ENCODE data around the gene BIRC6. TPM values are rescaled to one million over a fixed set of nuclear protein-coding genes. Genes with fewer than 3 reads are reported as not detected.
"Not testable (repeated sequence)": the region's sequence is repeated elsewhere in the genome, so short reads cannot be mapped to it uniquely, and the experiment has no call there.

Gene BIRC6
- polyA plus RNA-seq, 2 donors = 10.8 to 16.2 TPM

DNA sequence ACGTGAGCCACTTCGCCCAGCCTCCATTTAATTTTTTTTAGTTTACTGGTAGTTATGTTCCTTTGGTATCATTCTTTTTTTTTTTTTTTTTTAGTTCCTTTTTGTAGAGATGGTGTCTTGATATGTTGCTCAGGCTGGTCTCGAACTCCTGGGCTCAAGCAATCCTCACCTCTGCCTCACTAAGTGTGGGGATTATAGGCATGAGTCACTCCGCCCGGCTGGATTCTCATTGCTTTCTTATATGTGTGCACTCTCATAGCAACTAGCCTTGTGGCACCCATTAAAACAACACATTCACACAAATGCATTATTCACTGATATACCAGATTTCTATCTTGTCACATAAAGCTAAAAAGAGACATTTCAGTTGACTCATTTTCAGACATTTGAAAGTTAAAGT is 275.3 kb downstream of the BIRC6 start:
- H3K36me3 ChIP-seq (ENCODE audit: control insufficient read depth in 2 of 2, insufficient read depth in 2 of 2, low read length in 1 of 2) = peaks cover 0 to 5% of the 10 kb centered on the region in 2 donors
- no peak overlapping the region for H3K4me3 ChIP-seq (ENCODE audit: low read depth in 1 of 2, low read length in 2 of 2)
- no peaks in the 10 kb centered on the region for H3K27me3 ChIP-seq (ENCODE audit: control insufficient read depth in 1 of 2, insufficient read depth in 2 of 2, low read length in 2 of 2)
- no peak overlapping the region for H3K27ac ChIP-seq (ENCODE audit: low read depth in 2 of 2, low read length in 1 of 2)
- no peaks in the 10 kb centered on the region for H3K4me1 ChIP-seq (ENCODE audit: control insufficient read depth in 2 of 2, insufficient read depth in 2 of 2, low read length in 1 of 2)
- 80 to 83% methylated on average over 5 of the region's 5 CpGs for WGBS, 2 donors
- no peaks in the 10 kb centered on the region for H3K9me3 ChIP-seq (ENCODE audit: control insufficient read depth in 2 of 2, insufficient read depth in 1 of 2, low read depth in 1 of 2, low read length in 1 of 2)

DNA sequence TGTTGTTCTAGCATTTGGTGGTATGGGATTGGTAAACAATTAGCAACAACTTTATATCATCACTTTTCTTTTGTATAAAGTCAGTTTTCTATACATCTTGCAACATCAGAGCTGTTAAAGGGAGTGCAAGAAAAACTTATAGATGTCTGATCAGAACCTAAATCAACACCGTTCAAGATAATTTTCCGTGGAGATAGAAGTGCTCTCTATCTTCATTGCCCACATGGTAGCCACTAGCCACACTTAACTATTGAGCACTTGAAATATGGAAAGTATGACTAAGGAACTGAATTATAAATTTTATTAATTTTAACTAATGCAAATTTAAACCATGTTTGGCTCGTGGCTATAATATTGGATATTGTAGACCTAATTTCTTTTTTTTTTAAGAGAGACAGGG is 276.2 kb downstream of the BIRC6 start:
- Histone ChIP-seq H3K4me3 (ENCODE audit: low read depth in 1 of 2, low read length in 2 of 2) (no peak overlapping the region), H3K36me3 (ENCODE audit: control insufficient read depth in 2 of 2, insufficient read depth in 2 of 2, low read length in 1 of 2) (peaks cover 0 to 5% of the 10 kb centered on the region in 2 donors), H3K27ac (ENCODE audit: low read depth in 2 of 2, low read length in 1 of 2) (no peak overlapping the region), H3K4me1 (ENCODE audit: control insufficient read depth in 2 of 2, insufficient read depth in 2 of 2, low read length in 1 of 2) (no peaks in the 10 kb centered on the region), H3K9me3 (ENCODE audit: control insufficient read depth in 2 of 2, insufficient read depth in 1 of 2, low read depth in 1 of 2, low read length in 1 of 2) (no peaks in the 10 kb centered on the region), H3K27me3 (ENCODE audit: control insufficient read depth in 1 of 2, insufficient read depth in 2 of 2, low read length in 2 of 2) (no peaks in the 10 kb centered on the region)
- 83 to 90% methylated on average over 3 of the region's 3 CpGs for WGBS, 2 donors

DNA sequence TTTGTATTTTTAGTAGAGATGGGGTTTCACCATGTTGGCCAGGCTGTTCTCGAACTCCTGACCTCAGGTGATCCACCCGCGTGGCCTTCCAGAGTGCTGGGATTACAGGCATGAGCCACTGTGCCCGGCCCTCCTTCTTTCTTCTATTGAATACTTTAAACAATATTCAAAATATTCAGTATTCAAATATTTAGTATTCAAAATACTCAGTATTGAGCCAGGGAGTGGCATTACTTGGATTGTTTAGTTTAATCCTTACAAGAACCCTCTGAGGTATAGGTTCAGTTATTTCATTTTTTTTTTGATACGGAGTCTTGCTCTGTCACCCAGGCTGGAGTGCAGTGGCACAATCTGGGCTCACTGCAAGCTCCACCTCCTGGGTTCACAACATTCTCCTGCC is 281.7 kb downstream of the BIRC6 start:
- H3K4me3 ChIP-seq (ENCODE audit: low read depth in 1 of 2, low read length in 2 of 2); H3K9me3 ChIP-seq (ENCODE audit: control insufficient read depth in 2 of 2, insufficient read depth in 1 of 2, low read depth in 1 of 2, low read length in 1 of 2); H3K4me1 ChIP-seq (ENCODE audit: control insufficient read depth in 2 of 2, insufficient read depth in 2 of 2, low read length in 1 of 2); H3K27me3 ChIP-seq (ENCODE audit: control insufficient read depth in 1 of 2, insufficient read depth in 2 of 2, low read length in 2 of 2); H3K27ac ChIP-seq (ENCODE audit: low read depth in 2 of 2, low read length in 1 of 2); H3K36me3 ChIP-seq (ENCODE audit: control insufficient read depth in 2 of 2, insufficient read depth in 2 of 2, low read length in 1 of 2): not testable (repeated sequence)
- WGBS, 2 donors = 94 to 95% methylated on average over 5 of the region's 5 CpGs

DNA sequence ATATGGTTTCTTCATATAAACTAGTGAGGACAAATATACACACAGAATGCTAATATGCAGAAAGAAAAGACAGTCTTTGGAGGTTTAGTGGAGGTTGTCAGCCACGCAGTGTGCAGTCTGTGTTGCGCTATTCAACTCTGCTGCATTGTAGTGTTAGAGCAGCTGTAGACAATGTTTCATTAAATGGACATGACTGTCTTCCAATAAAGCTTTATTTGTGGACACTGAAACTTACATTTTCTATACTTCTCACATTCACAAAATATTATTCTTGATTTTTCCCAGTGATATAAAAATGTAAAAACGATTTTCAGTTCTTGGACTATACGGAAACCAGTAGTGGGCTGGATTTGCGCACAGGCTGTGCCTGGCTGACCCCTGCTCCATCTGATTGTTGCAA is 284.4 kb downstream of the BIRC6 start:
- Histone ChIP-seq H3K9me3 (ENCODE audit: control insufficient read depth in 2 of 2, insufficient read depth in 1 of 2, low read depth in 1 of 2, low read length in 1 of 2) (no peaks in the 10 kb centered on the region), H3K27ac (ENCODE audit: low read depth in 2 of 2, low read length in 1 of 2) (no peak overlapping the region), H3K4me1 (ENCODE audit: control insufficient read depth in 2 of 2, insufficient read depth in 2 of 2, low read length in 1 of 2) (no peaks in the 10 kb centered on the region), H3K4me3 (ENCODE audit: low read depth in 1 of 2, low read length in 2 of 2) (no peak overlapping the region), H3K27me3 (ENCODE audit: control insufficient read depth in 1 of 2, insufficient read depth in 2 of 2, low read length in 2 of 2) (no peaks in the 10 kb centered on the region), H3K36me3 (ENCODE audit: control insufficient read depth in 2 of 2, insufficient read depth in 2 of 2, low read length in 1 of 2) (peaks cover 0 to 2% of the 10 kb centered on the region in 2 donors)
- WGBS, 2 donors = 95 to 97% methylated on average over 5 of the region's 5 CpGs

DNA sequence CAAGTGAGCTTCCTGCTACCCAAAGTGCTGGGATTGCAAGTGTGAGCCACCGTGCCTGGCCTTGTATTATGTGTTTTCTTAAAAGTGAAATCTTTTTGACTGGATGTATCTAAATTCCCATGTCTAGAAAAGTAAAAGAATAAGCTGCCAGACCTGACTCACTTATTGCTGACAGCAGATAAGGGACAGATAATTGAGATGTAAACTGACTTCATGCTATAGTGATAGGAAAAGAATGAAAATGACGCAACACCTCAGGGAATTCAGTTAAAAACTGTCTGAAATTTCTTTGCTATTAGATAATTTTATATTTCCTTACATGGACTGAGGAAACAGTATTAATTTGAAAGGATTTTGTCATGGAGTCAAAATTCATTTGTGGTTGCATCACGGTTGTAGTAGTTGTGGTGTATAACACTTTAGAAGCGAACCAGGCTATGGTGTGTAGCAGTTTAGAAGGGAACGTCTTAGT is 290.4 kb downstream of the BIRC6 start:
- Histone ChIP-seq H3K27me3 (ENCODE audit: control insufficient read depth in 1 of 2, insufficient read depth in 2 of 2, low read length in 2 of 2) (no peaks in the 10 kb centered on the region), H3K4me1 (ENCODE audit: control insufficient read depth in 2 of 2, insufficient read depth in 2 of 2, low read length in 1 of 2) (no peaks in the 10 kb centered on the region), H3K27ac (ENCODE audit: low read depth in 2 of 2, low read length in 1 of 2) (no peak overlapping the region), H3K9me3 (ENCODE audit: control insufficient read depth in 2 of 2, insufficient read depth in 1 of 2, low read depth in 1 of 2, low read length in 1 of 2) (no peaks in the 10 kb centered on the region), H3K36me3 (ENCODE audit: control insufficient read depth in 2 of 2, insufficient read depth in 2 of 2, low read length in 1 of 2) (no peaks in the 10 kb centered on the region), H3K4me3 (ENCODE audit: low read depth in 1 of 2, low read length in 2 of 2) (no peak overlapping the region)
- WGBS, 2 donors = 84 to 87% methylated on average over 5 of the region's 5 CpGs

DNA sequence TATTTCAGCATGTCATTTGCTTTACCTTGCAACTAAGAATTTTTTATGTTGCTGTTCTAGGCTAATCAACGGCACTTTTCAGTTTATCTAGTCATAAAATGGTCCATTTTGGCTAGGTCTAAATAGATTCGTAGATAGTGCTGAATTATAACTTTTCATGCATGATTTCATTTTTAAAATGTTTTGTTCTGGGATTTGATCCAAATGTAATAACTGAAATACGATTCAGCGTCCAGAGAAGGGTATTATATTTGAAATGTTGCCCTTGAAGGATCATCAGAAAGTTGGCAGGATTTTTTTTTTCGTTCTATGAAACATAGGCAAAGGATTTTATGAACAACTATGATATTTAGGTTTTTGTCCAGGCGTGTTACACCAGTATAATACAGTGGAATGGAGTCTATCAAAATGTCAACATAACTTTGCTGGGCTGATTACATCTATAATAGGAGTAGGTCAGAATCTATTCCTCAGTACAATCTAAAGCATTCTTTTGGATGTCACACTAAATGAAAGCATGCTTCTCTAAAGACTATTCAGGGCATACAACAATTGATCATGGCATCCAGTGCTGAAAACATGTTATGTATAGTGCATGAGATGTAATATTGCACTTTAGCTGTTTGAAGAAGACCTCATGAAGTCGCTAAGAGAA is 295.9 kb downstream of the BIRC6 start:
- H3K36me3 ChIP-seq (ENCODE audit: control insufficient read depth in 2 of 2, insufficient read depth in 2 of 2, low read length in 1 of 2) = no peaks in the 10 kb centered on the region
- no peak overlapping the region for H3K4me3 ChIP-seq (ENCODE audit: low read depth in 1 of 2, low read length in 2 of 2)
- WGBS, 2 donors = 35 to 54% methylated on average over 7 of the region's 7 CpGs
- no peak overlapping the region for H3K27ac ChIP-seq (ENCODE audit: low read depth in 2 of 2, low read length in 1 of 2)
- H3K4me1 ChIP-seq (ENCODE audit: control insufficient read depth in 2 of 2, insufficient read depth in 2 of 2, low read length in 1 of 2) = no peaks in the 10 kb centered on the region
- no peaks in the 10 kb centered on the region for H3K9me3 ChIP-seq (ENCODE audit: control insufficient read depth in 2 of 2, insufficient read depth in 1 of 2, low read depth in 1 of 2, low read length in 1 of 2)
- H3K27me3 ChIP-seq (ENCODE audit: control insufficient read depth in 1 of 2, insufficient read depth in 2 of 2, low read length in 2 of 2) = no peaks in the 10 kb centered on the region

DNA sequence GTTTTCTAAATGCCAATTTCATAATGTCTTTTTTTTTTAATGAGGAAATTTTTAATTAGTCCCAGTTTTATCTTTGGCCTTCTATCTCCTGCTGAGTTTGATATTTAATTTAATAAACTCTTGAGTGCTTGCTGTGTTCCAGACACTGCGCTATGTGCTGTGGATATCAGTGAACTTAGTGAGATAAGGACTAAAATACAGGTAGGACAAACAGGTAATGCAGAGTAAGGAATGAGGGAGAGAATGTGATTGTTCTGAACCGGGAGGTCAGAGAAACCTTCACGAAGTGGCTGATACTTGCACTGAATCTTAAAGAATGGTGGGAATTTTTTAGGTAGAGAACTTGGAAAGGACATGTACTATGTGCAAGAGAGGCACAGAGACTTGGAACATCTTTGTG is 299.2 kb downstream of the BIRC6 start:
- no peaks in the 10 kb centered on the region for H3K36me3 ChIP-seq (ENCODE audit: control insufficient read depth in 2 of 2, insufficient read depth in 2 of 2, low read length in 1 of 2)

DNA sequence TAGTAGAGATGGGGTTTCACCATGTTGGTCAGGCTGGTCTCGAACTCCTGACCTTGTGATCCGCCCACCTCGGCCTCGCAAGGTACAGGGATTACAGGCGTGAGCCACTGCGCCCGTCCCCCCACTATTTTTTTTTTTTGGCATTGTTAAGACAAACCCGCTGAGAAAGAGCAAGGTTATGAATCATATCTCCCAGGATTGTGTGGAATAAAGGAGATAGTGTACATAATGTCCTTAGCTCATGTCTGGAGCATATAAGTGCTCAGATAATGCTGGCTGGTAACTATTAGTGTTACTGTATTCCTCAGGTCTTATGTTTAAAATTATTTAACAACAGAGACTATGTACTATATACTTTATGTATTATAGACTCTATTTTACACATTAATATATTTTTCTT is 307.0 kb downstream of the BIRC6 start:
- Histone ChIP-seq H3K36me3 (ENCODE audit: control insufficient read depth in 2 of 2, insufficient read depth in 2 of 2, low read length in 1 of 2) (no peaks in the 10 kb centered on the region), H3K4me1 (ENCODE audit: control insufficient read depth in 2 of 2, insufficient read depth in 2 of 2, low read length in 1 of 2) (no peaks in the 10 kb centered on the region), H3K27me3 (ENCODE audit: control insufficient read depth in 1 of 2, insufficient read depth in 2 of 2, low read length in 2 of 2) (no peaks in the 10 kb centered on the region), H3K4me3 (ENCODE audit: low read depth in 1 of 2, low read length in 2 of 2) (no peak overlapping the region), H3K9me3 (ENCODE audit: control insufficient read depth in 2 of 2, insufficient read depth in 1 of 2, low read depth in 1 of 2, low read length in 1 of 2) (no peaks in the 10 kb centered on the region), H3K27ac (ENCODE audit: low read depth in 2 of 2, low read length in 1 of 2) (no peak overlapping the region)
- 94 to 95% methylated on average over 8 of the region's 8 CpGs for WGBS, 2 donors

More for the DNA sequence above, 299.2 kb downstream of the BIRC6 start:
- H3K9me3 ChIP-seq (ENCODE audit: control insufficient read depth in 2 of 2, insufficient read depth in 1 of 2, low read depth in 1 of 2, low read length in 1 of 2) = no peaks in the 10 kb centered on the region
- no peaks in the 10 kb centered on the region for H3K27me3 ChIP-seq (ENCODE audit: control insufficient read depth in 1 of 2, insufficient read depth in 2 of 2, low read length in 2 of 2)
- H3K4me1 ChIP-seq (ENCODE audit: control insufficient read depth in 2 of 2, insufficient read depth in 2 of 2, low read length in 1 of 2) = no peaks in the 10 kb centered on the region
- WGBS, 2 donors = 86 to 92% methylated on average over 3 of the region's 3 CpGs
- H3K4me3 ChIP-seq (ENCODE audit: low read depth in 1 of 2, low read length in 2 of 2) = no peak overlapping the region
- H3K27ac ChIP-seq (ENCODE audit: low read depth in 2 of 2, low read length in 1 of 2) = no peak overlapping the region

DNA sequence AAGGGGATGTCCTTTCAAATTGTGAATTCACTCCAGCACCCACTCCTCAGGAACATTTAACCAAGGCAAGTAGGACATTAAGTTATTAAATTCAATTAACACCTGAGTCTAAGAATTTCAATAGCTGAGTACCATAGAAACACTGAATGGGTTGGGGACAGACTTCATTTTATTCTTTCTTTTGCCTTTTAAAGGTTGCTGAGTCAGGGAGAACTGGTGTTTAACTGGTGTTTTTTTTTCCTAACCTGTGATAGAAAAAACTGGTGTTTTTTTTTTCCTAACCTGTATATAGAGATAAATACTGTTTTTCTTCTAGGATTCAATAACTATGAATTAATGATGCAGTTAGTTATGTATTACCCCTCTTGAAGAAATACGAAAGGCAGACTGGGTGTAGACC is 309.9 kb downstream of the BIRC6 start:
- Histone ChIP-seq H3K9me3 (ENCODE audit: control insufficient read depth in 2 of 2, insufficient read depth in 1 of 2, low read depth in 1 of 2, low read length in 1 of 2) (no peaks in the 10 kb centered on the region), H3K36me3 (ENCODE audit: control insufficient read depth in 2 of 2, insufficient read depth in 2 of 2, low read length in 1 of 2) (no peaks in the 10 kb centered on the region), H3K27ac (ENCODE audit: low read depth in 2 of 2, low read length in 1 of 2) (no peak overlapping the region), H3K4me1 (ENCODE audit: control insufficient read depth in 2 of 2, insufficient read depth in 2 of 2, low read length in 1 of 2) (no peaks in the 10 kb centered on the region), H3K27me3 (ENCODE audit: control insufficient read depth in 1 of 2, insufficient read depth in 2 of 2, low read length in 2 of 2) (no peaks in the 10 kb centered on the region), H3K4me3 (ENCODE audit: low read depth in 1 of 2, low read length in 2 of 2) (no peak overlapping the region)
- WGBS, 2 donors = 96 to 100% methylated on average over 1 of the region's 1 CpG

DNA sequence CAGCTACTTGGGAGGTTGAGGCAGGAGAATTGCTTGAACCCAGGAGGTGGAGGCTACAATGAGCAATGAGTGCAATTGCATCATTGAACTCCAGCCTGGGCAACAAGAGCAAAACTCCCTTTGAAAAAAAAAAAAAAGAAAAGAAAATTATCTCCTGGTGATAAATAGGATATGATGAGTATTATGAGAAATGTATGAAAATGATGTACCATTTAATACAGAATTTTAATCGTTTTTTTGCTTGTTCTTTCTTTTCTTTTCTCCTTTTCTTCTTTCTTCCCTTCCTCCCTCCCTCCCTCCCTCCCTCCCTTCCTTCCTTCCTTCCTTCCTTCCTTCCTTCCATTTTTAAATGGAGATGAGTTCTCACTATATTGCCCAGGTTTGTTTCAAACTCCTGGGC is 311.4 kb downstream of the BIRC6 start:
- WGBS, 2 donors = 86 to 94% methylated on average over 1 of the region's 1 CpG
- no peaks in the 10 kb centered on the region for H3K4me1 ChIP-seq (ENCODE audit: control insufficient read depth in 2 of 2, insufficient read depth in 2 of 2, low read length in 1 of 2)
- H3K36me3 ChIP-seq (ENCODE audit: control insufficient read depth in 2 of 2, insufficient read depth in 2 of 2, low read length in 1 of 2) = no peaks in the 10 kb centered on the region
- H3K4me3 ChIP-seq (ENCODE audit: low read depth in 1 of 2, low read length in 2 of 2) = no peak overlapping the region
- no peak overlapping the region for H3K27ac ChIP-seq (ENCODE audit: low read depth in 2 of 2, low read length in 1 of 2)
- no peaks in the 10 kb centered on the region for H3K9me3 ChIP-seq (ENCODE audit: control insufficient read depth in 2 of 2, insufficient read depth in 1 of 2, low read depth in 1 of 2, low read length in 1 of 2)
- no peaks in the 10 kb centered on the region for H3K27me3 ChIP-seq (ENCODE audit: control insufficient read depth in 1 of 2, insufficient read depth in 2 of 2, low read length in 2 of 2)
